ENCODE data around the gene PCDHAC2.

PCDHAC2 gene

DNA sequence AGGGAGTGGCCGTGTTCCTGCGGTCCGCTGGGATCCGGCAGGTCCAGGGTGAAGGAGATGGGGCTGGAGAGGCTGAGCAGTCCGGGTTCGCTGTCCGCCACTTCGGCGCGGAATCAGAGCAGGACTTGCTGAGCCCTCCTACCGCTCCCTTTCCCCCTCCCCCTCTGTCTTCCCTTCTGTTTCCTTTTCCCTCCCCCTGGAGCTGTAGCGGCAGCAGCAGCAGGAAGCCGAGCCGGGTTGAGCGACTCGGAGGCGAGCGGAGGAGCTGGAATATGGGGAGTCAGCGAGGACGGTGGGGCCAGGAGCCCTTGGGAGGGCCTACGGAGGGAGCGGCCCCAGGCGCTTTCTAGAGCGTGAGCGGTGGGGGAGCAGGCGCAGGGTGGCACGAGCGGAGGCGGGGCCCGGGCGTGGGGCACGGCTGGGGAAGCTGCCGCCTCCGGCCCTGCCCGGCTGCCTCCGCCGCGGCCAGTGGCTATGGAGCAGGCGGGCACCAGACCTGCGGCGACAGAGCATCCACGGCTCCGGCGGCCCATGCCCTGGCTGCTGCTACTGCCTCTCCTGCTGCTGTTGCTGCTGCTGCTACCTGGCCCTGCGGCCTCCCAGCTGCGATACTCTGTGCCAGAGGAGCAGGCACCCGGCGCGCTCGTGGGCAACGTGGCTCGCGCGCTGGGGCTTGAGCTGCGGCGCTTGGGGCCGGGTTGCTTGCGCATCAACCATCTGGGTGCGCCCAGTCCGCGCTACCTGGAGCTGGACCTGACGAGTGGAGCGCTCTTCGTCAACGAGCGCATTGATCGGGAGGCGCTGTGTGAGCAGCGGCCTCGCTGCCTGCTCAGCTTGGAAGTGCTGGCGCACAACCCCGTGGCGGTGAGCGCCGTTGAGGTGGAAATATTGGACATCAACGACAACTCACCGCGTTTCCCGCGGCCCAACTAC is at the start of gene PCDHAC2:
TSS of gene PCDHAC2 (plus strand) at position 184 of the 933 bp plus-strand sequence. CDS start at position 475, 291 bp downstream.
- Mint-ChIP-seq H3K36me3 (ENCODE audit: insufficient read depth) (peaks cover 2% of the 10 kb centered on the region), H3K9me3 (no peaks in the 10 kb centered on the region), H3K27ac (ENCODE audit: low read depth) (no peak within 1 kb of the TSS), H3K4me3 (no peak within 1 kb of the TSS), H3K27me3 (peaks cover 35% of the 10 kb centered on the region), H3K4me1 (no peaks in the 10 kb centered on the region)
- no peak for DNase-seq (ENCODE audit: low spot score in 2 of 2)
- no peak for ATAC-seq (replicated peaks; ENCODE audit: extremely low read depth, poor library complexity, severe bottlenecking)

- peaks cover 38% of the 10 kb centered on the region for H3K27me3 Mint-ChIP-seq
- ATAC-seq (replicated peaks; ENCODE audit: extremely low read depth, poor library complexity, severe bottlenecking): no peak
- H3K9me3 Mint-ChIP-seq: no peaks in the 10 kb centered on the region
- H3K36me3 Mint-ChIP-seq (ENCODE audit: insufficient read depth): peaks cover 2% of the 10 kb centered on the region
- no peak overlapping the region for H3K4me3 Mint-ChIP-seq
- H3K4me1 Mint-ChIP-seq: no peaks in the 10 kb centered on the region
- no peak for DNase-seq (ENCODE audit: low spot score in 2 of 2)
- H3K27ac Mint-ChIP-seq (ENCODE audit: low read depth): no peak overlapping the region
These were observed 42.7 kb upstream of the PCDHAC2 start for GRCh38 chr5:140923601-140924000.

DNA sequence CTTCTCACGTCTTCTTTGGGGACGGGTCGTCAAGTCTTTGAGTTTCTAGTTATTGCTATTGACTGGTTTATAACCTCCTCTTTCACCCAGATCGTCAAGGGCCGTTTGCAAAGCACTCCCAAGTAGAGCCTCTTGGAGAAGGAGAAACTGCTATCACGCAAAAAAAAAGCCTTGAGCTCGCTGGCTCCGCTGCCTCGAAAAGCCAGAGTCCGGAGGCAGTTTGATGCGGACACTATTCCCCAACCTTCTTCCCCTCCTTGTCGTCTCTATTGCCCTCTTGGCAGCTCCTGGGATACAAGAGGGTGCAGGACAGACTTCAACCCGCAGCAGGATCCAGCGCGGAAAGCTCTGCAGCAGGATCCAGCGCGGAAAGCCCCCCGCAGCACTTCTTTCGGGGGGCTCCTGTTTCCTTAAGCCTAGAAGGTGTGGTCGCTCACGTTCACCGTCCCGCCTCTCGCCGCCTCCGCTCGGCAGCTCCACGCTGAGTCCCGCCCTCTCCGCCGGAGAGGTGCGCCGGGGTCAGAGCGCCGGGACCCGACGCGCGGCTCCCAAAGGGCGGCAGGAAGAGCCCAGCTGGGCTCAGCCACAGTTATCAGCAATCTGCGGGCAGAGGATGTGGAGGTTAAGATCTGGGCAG is 40.4 kb upstream of the PCDHAC2 start, which contains the start of gene PCDHAC1:
TSS of gene PCDHAC1 (plus strand) at position 494 of the 637 bp plus-strand sequence. CDS start 594 bp downstream, outside the sequence.
- ATAC-seq (replicated peaks; ENCODE audit: extremely low read depth, poor library complexity, severe bottlenecking) (no peak), DNase-seq (ENCODE audit: low spot score in 2 of 2) (no peak)
- peak within 1 kb of the TSS; percentile 34 for H3K4me3 Mint-ChIP-seq
- H3K27ac Mint-ChIP-seq (ENCODE audit: low read depth): no peak within 1 kb of the TSS
- H3K36me3 Mint-ChIP-seq (ENCODE audit: insufficient read depth): peaks cover 2% of the 10 kb centered on the region
- peaks cover 55% of the 10 kb centered on the region for H3K27me3 Mint-ChIP-seq
- H3K4me1 Mint-ChIP-seq: no peaks in the 10 kb centered on the region
- H3K9me3 Mint-ChIP-seq: no peaks in the 10 kb centered on the region

- no peaks in the 10 kb centered on the region for H3K9me3 Mint-ChIP-seq
- H3K4me3 Mint-ChIP-seq: peak overlapping the region; percentile 34
- H3K4me1 Mint-ChIP-seq: no peaks in the 10 kb centered on the region
- peaks cover 2% of the 10 kb centered on the region for H3K36me3 Mint-ChIP-seq (ENCODE audit: insufficient read depth)
- H3K27me3 Mint-ChIP-seq: peaks cover 59% of the 10 kb centered on the region
- H3K27ac Mint-ChIP-seq (ENCODE audit: low read depth): no peak overlapping the region
- no peak for ATAC-seq (replicated peaks; ENCODE audit: extremely low read depth, poor library complexity, severe bottlenecking)
- no peak for DNase-seq (ENCODE audit: low spot score in 2 of 2)
These were observed 39.6 kb upstream of the PCDHAC2 start for GRCh38 chr5:140926443-140927227.

DNA sequence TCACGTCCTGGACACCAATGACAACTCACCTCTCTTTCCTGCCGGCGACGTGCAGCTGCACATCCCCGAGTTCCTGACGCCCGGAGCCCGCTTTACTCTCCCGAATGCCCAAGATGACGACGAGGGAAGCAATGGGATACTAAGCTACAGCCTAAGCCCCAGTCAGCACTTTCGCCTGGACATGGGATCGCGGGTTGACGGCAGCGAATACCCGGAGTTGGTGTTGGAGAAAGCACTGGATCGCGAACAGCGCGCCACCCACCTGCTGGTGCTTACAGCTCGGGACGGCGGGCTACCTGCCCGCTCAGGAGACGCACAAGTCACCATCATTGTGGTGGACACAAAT is 39.1 kb upstream of the PCDHAC2 start:
- H3K36me3 Mint-ChIP-seq (ENCODE audit: insufficient read depth): peaks cover 2% of the 10 kb centered on the region
- H3K9me3 Mint-ChIP-seq: no peaks in the 10 kb centered on the region
- ATAC-seq (replicated peaks; ENCODE audit: extremely low read depth, poor library complexity, severe bottlenecking) (no peak), DNase-seq (ENCODE audit: low spot score in 2 of 2) (no peak)
- peak overlapping the region; percentile 34 for H3K4me3 Mint-ChIP-seq
- H3K27me3 Mint-ChIP-seq: peaks cover 59% of the 10 kb centered on the region
- H3K27ac Mint-ChIP-seq (ENCODE audit: low read depth): no peak overlapping the region
- no peaks in the 10 kb centered on the region for H3K4me1 Mint-ChIP-seq

DNA sequence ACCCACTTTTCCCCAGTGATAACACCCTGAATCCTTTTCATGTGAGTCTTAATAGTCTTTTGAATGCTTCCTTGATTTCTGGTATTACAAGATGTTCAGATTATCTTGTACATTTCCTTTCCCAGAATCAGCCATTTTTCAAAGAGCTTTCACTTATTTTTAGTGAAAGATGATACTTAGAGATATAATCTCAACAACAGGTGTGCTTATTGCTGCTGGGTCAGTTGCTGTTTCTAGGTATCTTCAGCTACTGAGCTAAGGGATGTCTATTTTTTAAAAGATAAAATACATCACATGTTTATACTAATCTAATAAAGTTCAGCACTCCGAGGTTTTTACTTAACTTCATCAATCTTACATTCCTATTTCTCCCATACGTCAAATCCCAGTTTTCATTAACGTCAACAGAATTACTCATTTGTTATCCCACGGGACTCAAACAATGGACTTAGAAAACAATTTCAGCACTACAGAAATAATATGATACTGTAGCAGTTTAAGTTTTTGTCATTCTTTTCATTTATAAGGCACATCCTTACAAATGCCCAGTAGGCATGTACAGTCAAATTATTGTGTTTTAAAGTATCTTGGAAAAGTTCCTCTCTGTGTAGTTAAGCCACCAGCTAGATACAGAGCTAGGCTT is 31.2 kb upstream of the PCDHAC2 start:
- no peaks in the 10 kb centered on the region for H3K9me3 Mint-ChIP-seq
- H3K27me3 Mint-ChIP-seq: peaks cover 6% of the 10 kb centered on the region
- no peak overlapping the region for H3K27ac Mint-ChIP-seq (ENCODE audit: low read depth)
- H3K36me3 Mint-ChIP-seq (ENCODE audit: insufficient read depth): no peaks in the 10 kb centered on the region
- no peaks in the 10 kb centered on the region for H3K4me1 Mint-ChIP-seq
- no peak for DNase-seq (ENCODE audit: low spot score in 2 of 2)
- no peak overlapping the region for H3K4me3 Mint-ChIP-seq
- no peak for ATAC-seq (replicated peaks; ENCODE audit: extremely low read depth, poor library complexity, severe bottlenecking)

GRCh38 chr5:140946578-140946977 is 19.7 kb upstream of the PCDHAC2 start:
- Mint-ChIP-seq H3K36me3 (ENCODE audit: insufficient read depth) (no peaks in the 10 kb centered on the region), H3K27me3 (peaks cover 5% of the 10 kb centered on the region), H3K4me1 (no peaks in the 10 kb centered on the region), H3K4me3 (no peak overlapping the region), H3K27ac (ENCODE audit: low read depth) (no peak overlapping the region), H3K9me3 (peaks cover 14% of the 10 kb centered on the region)
- DNase-seq (ENCODE audit: low spot score in 2 of 2) (no peak), ATAC-seq (replicated peaks; ENCODE audit: extremely low read depth, poor library complexity, severe bottlenecking) (no peak)

GRCh38 chr5:140951636-140952035 is 14.6 kb upstream of the PCDHAC2 start:
- no peak overlapping the region for H3K4me3 Mint-ChIP-seq
- ATAC-seq (replicated peaks; ENCODE audit: extremely low read depth, poor library complexity, severe bottlenecking): no peak
- H3K4me1 Mint-ChIP-seq: no peaks in the 10 kb centered on the region
- no peaks in the 10 kb centered on the region for H3K36me3 Mint-ChIP-seq (ENCODE audit: insufficient read depth)
- no peak overlapping the region for H3K27ac Mint-ChIP-seq (ENCODE audit: low read depth)
- peaks cover 7% of the 10 kb centered on the region for H3K9me3 Mint-ChIP-seq
- H3K27me3 Mint-ChIP-seq: peaks cover 15% of the 10 kb centered on the region
- DNase-seq (ENCODE audit: low spot score in 2 of 2): no peak

DNA sequence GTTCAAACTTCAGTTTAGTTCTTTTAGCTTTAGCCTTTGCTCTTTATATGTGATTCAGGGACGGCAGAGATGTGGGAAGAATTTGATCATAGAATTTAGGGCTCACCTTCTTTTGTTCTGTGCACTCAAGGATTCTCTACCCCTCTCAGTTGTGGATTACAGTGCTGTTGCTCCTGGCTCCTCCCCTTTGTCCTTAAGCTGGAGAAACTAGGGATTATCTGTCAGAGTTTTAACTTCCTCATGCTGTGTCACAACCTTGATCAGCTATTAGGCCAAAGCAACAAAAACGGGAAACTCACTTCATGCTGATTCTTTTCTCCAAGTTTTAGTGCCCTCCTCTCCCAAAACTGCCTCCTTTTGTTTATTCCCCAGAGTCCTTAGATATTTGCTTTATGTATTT is 13.0 kb upstream of the PCDHAC2 start:
- peaks cover 15% of the 10 kb centered on the region for H3K27me3 Mint-ChIP-seq
- DNase-seq (ENCODE audit: low spot score in 2 of 2) (no peak), ATAC-seq (replicated peaks; ENCODE audit: extremely low read depth, poor library complexity, severe bottlenecking) (no peak)
- no peaks in the 10 kb centered on the region for H3K4me1 Mint-ChIP-seq
- no peaks in the 10 kb centered on the region for H3K36me3 Mint-ChIP-seq (ENCODE audit: insufficient read depth)
- peaks cover 5% of the 10 kb centered on the region for H3K9me3 Mint-ChIP-seq
- no peak overlapping the region for H3K4me3 Mint-ChIP-seq
- H3K27ac Mint-ChIP-seq (ENCODE audit: low read depth): no peak overlapping the region

GRCh38 chr5:140962190-140962589 is 4.1 kb upstream of the PCDHAC2 start:
- Mint-ChIP-seq H3K4me1 (no peaks in the 10 kb centered on the region), H3K27ac (ENCODE audit: low read depth) (no peak overlapping the region), H3K36me3 (ENCODE audit: insufficient read depth) (no peaks in the 10 kb centered on the region), H3K4me3 (no peak overlapping the region), H3K9me3 (no peaks in the 10 kb centered on the region), H3K27me3 (peaks cover 25% of the 10 kb centered on the region)
- no peak for DNase-seq (ENCODE audit: low spot score in 2 of 2)
- no peak for ATAC-seq (replicated peaks; ENCODE audit: extremely low read depth, poor library complexity, severe bottlenecking)

- no peak overlapping the region for H3K27ac Mint-ChIP-seq (ENCODE audit: low read depth)
- DNase-seq (ENCODE audit: low spot score in 2 of 2) (no peak), ATAC-seq (replicated peaks; ENCODE audit: extremely low read depth, poor library complexity, severe bottlenecking) (no peak)
- no peaks in the 10 kb centered on the region for H3K9me3 Mint-ChIP-seq
- peaks cover 35% of the 10 kb centered on the region for H3K27me3 Mint-ChIP-seq
- H3K36me3 Mint-ChIP-seq (ENCODE audit: insufficient read depth): peaks cover 2% of the 10 kb centered on the region
- H3K4me3 Mint-ChIP-seq: no peak overlapping the region
- no peaks in the 10 kb centered on the region for H3K4me1 Mint-ChIP-seq
These were observed 1.9 kb upstream of the PCDHAC2 start for GRCh38 chr5:140964356-140964755.

- no peak for ATAC-seq (replicated peaks; ENCODE audit: extremely low read depth, poor library complexity, severe bottlenecking)
- Mint-ChIP-seq H3K4me3 (no peak overlapping the region), H3K27me3 (peaks cover 35% of the 10 kb centered on the region), H3K27ac (ENCODE audit: low read depth) (no peak overlapping the region), H3K9me3 (no peaks in the 10 kb centered on the region), H3K4me1 (no peaks in the 10 kb centered on the region), H3K36me3 (ENCODE audit: insufficient read depth) (peaks cover 2% of the 10 kb centered on the region)
- DNase-seq (ENCODE audit: low spot score in 2 of 2): no peak
These were observed 377 bp upstream of the PCDHAC2 start for GRCh38 chr5:140965905-140966292.
